ENCODE results near the gene LINC00237. TPM values are rescaled to one million over a fixed set of nuclear protein-coding genes. Genes with fewer than 3 reads are reported as not detected.
A peak's percentile ranks its signal among the peaks of the same experiment; 100 is the strongest.

Gene LINC00237
- total RNA-seq, 1 experiment from 2014 or later = 0.90 TPM

DNA sequence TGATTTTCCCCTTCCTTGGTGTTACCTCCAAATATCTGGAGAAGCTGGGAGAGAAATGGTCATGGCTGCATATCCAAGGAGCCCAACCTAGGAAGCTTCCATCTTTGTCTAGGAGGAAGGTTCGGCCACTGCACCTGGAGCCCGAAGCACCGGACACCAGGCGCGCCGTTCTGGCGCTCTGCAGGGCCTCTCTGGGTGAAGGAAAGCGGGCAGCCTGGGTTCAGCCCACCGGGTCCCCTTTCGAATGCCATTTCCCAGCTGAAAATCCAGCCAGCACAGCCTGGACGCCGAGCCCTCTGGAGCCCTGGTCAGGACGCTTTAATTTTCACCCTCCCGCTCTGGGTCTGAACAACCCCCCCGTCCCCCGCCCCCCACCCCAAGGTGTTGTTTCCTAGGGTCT lies 1.2 kb downstream of the LINC00237 start:
- no peak overlapping the region for H3K27ac ChIP-seq (ENCODE audit: insufficient read length, low read depth, low read length)
- H4K5ac ChIP-seq (ENCODE audit: insufficient read length, low read depth, low read length) = no peak overlapping the region
- no peak overlapping the region for H3K9ac ChIP-seq (ENCODE audit: extremely low read depth, insufficient read length, low read length)
- H3K36me3 Mint-ChIP-seq (ENCODE audit: insufficient read depth in 1 of 3, low read depth in 3 of 3) = no peaks in the 10 kb centered on the region
- H2BK15ac ChIP-seq (ENCODE audit: low read depth, low read length) = no peak overlapping the region
- peak overlapping the region; percentile 64 for H3K4me2 ChIP-seq (ENCODE audit: insufficient read depth, insufficient read length, low read length)
- H2AFZ ChIP-seq (ENCODE audit: low read length) = no peak overlapping the region
- H2BK12ac ChIP-seq (ENCODE audit: insufficient read length, low read depth, low read length) = no peak overlapping the region
- peaks cover 93% of the 10 kb centered on the region for H3K27me3 Mint-ChIP-seq (ENCODE audit: low read depth)
- H2BK20ac ChIP-seq (ENCODE audit: low read depth, low read length, poor library complexity, severe bottlenecking) = no peak overlapping the region
- no peak overlapping the region for H3K4ac ChIP-seq (ENCODE audit: low read depth, low read length)
- H4K20me1 ChIP-seq (ENCODE audit: control insufficient read depth, insufficient read depth, insufficient read length) = no peaks in the 10 kb centered on the region
- H3K18ac ChIP-seq (ENCODE audit: insufficient read length, low read depth, low read length) = no peak overlapping the region
- no peak overlapping the region for H3K23ac ChIP-seq (ENCODE audit: insufficient read length, low read depth, low read length)
- H3K79me2 ChIP-seq (ENCODE audit: insufficient read depth, low read length) = no peaks in the 10 kb centered on the region
- no peak overlapping the region for H4K91ac ChIP-seq (ENCODE audit: insufficient read length, low read depth, low read length)
- peak overlapping the region; percentile 75 to 89 for H3K4me3 Mint-ChIP-seq
- no peak overlapping the region for H2AK5ac ChIP-seq (ENCODE audit: insufficient read length, low read length)
- peaks cover 34% of the 10 kb centered on the region for H3K27me3 ChIP-seq (ENCODE audit: insufficient read depth, low read length)
- TF ChIP-seq, protein P1, sequence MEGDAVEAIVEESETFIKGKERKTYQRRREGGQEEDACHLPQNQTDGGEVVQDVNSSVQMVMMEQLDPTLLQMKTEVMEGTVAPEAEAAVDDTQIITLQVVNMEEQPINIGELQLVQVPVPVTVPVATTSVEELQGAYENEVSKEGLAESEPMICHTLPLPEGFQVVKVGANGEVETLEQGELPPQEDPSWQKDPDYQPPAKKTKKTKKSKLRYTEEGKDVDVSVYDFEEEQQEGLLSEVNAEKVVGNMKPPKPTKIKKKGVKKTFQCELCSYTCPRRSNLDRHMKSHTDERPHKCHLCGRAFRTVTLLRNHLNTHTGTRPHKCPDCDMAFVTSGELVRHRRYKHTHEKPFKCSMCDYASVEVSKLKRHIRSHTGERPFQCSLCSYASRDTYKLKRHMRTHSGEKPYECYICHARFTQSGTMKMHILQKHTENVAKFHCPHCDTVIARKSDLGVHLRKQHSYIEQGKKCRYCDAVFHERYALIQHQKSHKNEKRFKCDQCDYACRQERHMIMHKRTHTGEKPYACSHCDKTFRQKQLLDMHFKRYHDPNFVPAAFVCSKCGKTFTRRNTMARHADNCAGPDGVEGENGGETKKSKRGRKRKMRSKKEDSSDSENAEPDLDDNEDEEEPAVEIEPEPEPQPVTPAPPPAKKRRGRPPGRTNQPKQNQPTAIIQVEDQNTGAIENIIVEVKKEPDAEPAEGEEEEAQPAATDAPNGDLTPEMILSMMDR (conservative IDR thresholded peaks at IDR 0.05) = no peak
- peak; percentile 36 for DNase-seq
- H2BK5ac ChIP-seq (ENCODE audit: insufficient read length, low read length) = no peak overlapping the region
- H3K56ac ChIP-seq (ENCODE audit: insufficient read length, low read depth, low read length) = no peak overlapping the region
- peaks cover 56% of the 10 kb centered on the region for H3K23me2 ChIP-seq (ENCODE audit: insufficient read length, low read depth, low read length, poor library complexity, severe bottlenecking)
- H2BK120ac ChIP-seq (ENCODE audit: low read depth, low read length, poor library complexity, severe bottlenecking) = no peak overlapping the region
- H3K79me1 ChIP-seq (ENCODE audit: insufficient read depth, low read depth, low read length, poor library complexity, severe bottlenecking) = no peaks in the 10 kb centered on the region
- H3K27ac Mint-ChIP-seq = no peak overlapping the region
- no CpG with 5 or more reads among the region's 16 CpGs for WGBS (ENCODE audit: extremely low coverage, insufficient read length, low lambda C conversion rate)
- H3T11ph ChIP-seq (ENCODE audit: low read length) = no peak overlapping the region
- H3K9me3 Mint-ChIP-seq = peaks cover 0 to 3% of the 10 kb centered on the region in 2 experiments; a peak in 2 of 5 replicates
- no peaks in the 10 kb centered on the region for H3K9me3 ChIP-seq (ENCODE audit: control insufficient read depth, low read depth, low read length)
- no peak overlapping the region for H4K8ac ChIP-seq (replicated peaks; ENCODE audit: insufficient read length, low read depth, low read length)
- H3K4me1 ChIP-seq (ENCODE audit: insufficient read depth, low read length) = no peaks in the 10 kb centered on the region; the same call in 1 of the 2 replicates
- no peak overlapping the region for H3K14ac ChIP-seq (ENCODE audit: insufficient read depth, low read length)
- H3K4me1 Mint-ChIP-seq = peaks cover 32 to 48% of the 10 kb centered on the region in 2 experiments

Data from H9 (cell line).